Sigmoid colon (tissue), 7 donors: ENCODE measurements around the gene NPHP4. TPM values are rescaled to one million over a fixed set of nuclear protein-coding genes. Genes with fewer than 3 reads are reported as not detected.

Experiments used
- DNase-seq: peaks from one replicate; pipeline ENCODE4 v3.0.0-alpha.2; 2019
- H3K27ac ChIP-seq, 4 donors: fragments of 200-600 bp; sonication (generic); one replicate each; pipeline ENCODE4 v1.5.1; 2016 to 2019; ENCODE audit warnings: mild to moderate bottlenecking in 1 of 4
- H3K27me3 ChIP-seq, 3 donors: fragments of 200-600 bp; sonication (generic); one replicate each; pipeline ENCODE4 v1.5.1; 2019; ENCODE audit warnings: mild to moderate bottlenecking in 1 of 3
- H3K36me3 ChIP-seq, 4 donors: fragments of 200-600 bp; sonication (generic); one replicate each; pipeline ENCODE4 v1.5.1; 2016 to 2019
- H3K4me1 ChIP-seq, 4 donors: fragments of 200-600 bp; sonication (generic); one replicate each; pipeline ENCODE4 v1.5.1; 2017 to 2019
- H3K4me3 ChIP-seq, 4 donors: fragments of 200-600 bp; sonication (generic); one replicate each; pipeline ENCODE4 v1.5.1; 2017 to 2019; ENCODE audit warnings: mild to moderate bottlenecking in 2 of 4, moderate library complexity in 1 of 4
- H3K9me3 ChIP-seq, 4 donors: fragments of 200-600 bp in 3 of 4; sonication (generic) in 3 of 4; one replicate each; pipeline versions ENCODE4 v1.5.1 to v1.6.1; 2013 to 2019
- EP300 ChIP-seq, 4 donors: sonication (generic); formaldehyde crosslinking; IDR thresholded peaks; one replicate each; pipeline ENCODE4 v1.6.1; 2017; ENCODE audit warnings: antibody characterized with exemption in 4 of 4
- POLR2A ChIP-seq, 2 donors: fragments of 450-650 bp; IDR thresholded peaks; one replicate each; pipeline ENCODE4 v1.6.1; 2016; ENCODE audit warnings: antibody characterized with exemption in 2 of 2, mild to moderate bottlenecking in 2 of 2, moderate library complexity in 2 of 2
- POLR2AphosphoS5 ChIP-seq, 4 donors: sonication (generic); formaldehyde crosslinking; IDR thresholded peaks; one replicate each; pipeline ENCODE4 v1.6.1; 2017; ENCODE audit warnings: antibody characterized with exemption in 4 of 4
- WGBS, 2 donors: extraction: QIAGEN DNeasy Blood & Tissue Kit; methylation state at CpG; one replicate each; pipeline ENCODE4 v1.1.7; 2013; 5-methylcytosine and 5-hydroxymethylcytosine counted together
- intact Hi-C: fragments of 100-400 bp; cut with DNase I; formaldehyde crosslinking; loops from one replicate; pipeline ENCODE4 v1.15.1; 2023
- polyA plus RNA-seq, 3 donors: library from polyadenylated mRNA; stranded (reverse); fragments of 200-250 nt; gene quantifications; one replicate each; pipeline ENCODE4 v1.2.3, GENCODE V29; 2013
- total RNA-seq, 4 donors: library from RNA; depleted of rRNA; stranded (reverse); fragments of >200 nt; gene quantifications; one replicate each; pipeline ENCODE4 v1.1.0, GENCODE V29; 2016
- TF ChIP-seq, protein P1 (sequence below), 4 experiments: fragments of 450-650 bp in 3 of 4; fragments of 200-600 bp in 1 of 4; IDR thresholded peaks; one replicate each; pipeline ENCODE4 v1.5.1; 2016 to 2019; ENCODE audit warnings: antibody characterized with exemption in 4 of 4, mild to moderate bottlenecking in 3 of 4, moderate library complexity in 2 of 4
- donor health status: healthy with polysubstance abuse.
- donor health status: Bipolar disorder and iron deficiency.
- donor health status: healthy.

The NPHP4 gene
- total RNA-seq (10 to 100 TPM in 2 of 4 donors, 1 to 10 TPM in 2; 4.9 to 12.2 (median 8.8) TPM), polyA plus RNA-seq (1 to 10 TPM in 2 of 3 donors, under 1 TPM in 1; 0.60 to 6.3 (median 1.2) TPM)

DNA sequence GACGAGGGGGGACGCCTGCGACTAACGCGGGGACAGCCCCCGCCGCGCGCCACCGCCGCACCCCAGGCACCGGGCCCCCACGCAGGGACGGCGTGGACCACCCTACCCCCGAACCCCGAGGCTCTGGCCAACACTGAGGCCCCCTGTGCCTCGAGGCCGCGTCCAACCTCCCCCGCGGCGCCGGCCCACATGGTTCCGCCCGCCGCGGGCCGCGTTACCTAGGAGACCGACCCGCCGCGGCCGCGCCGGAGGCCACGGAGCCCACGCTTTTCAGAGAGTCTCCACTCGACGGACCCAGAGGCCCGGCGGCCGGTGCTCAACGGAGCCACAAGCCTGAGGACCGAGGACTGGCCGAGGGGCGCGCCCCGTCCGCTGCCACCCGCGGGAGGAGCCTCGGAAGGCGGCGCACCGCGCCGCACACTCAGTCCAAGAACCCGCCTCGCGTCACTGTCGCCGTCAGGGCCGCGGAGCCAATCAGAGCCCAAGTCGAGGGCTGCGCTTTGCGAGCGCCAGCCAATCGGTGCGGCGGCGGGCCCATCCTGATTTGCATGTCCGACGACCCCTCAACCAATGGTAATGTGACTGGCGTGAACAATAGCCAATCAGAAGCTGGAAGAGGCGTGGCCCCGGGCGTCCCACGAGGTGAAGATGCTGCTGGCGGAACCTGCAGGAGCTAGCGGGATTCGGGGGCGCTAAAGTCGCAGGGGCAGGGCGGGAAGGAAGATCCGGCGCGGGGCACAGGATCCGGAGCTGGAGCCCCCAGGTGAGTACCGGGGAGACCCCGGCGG lies at the start of gene NPHP4:
Gene NPHP4, minus strand, starts transcription at position 400 of the 788 bp plus-strand sequence. CDS start 6,136 bp downstream, outside the sequence.
- TF ChIP-seq POLR2AphosphoS5 (IDR thresholded peaks at IDR 0.05): peak; percentile 24 to 75 (median 58)
- TF ChIP-seq, protein P1, sequence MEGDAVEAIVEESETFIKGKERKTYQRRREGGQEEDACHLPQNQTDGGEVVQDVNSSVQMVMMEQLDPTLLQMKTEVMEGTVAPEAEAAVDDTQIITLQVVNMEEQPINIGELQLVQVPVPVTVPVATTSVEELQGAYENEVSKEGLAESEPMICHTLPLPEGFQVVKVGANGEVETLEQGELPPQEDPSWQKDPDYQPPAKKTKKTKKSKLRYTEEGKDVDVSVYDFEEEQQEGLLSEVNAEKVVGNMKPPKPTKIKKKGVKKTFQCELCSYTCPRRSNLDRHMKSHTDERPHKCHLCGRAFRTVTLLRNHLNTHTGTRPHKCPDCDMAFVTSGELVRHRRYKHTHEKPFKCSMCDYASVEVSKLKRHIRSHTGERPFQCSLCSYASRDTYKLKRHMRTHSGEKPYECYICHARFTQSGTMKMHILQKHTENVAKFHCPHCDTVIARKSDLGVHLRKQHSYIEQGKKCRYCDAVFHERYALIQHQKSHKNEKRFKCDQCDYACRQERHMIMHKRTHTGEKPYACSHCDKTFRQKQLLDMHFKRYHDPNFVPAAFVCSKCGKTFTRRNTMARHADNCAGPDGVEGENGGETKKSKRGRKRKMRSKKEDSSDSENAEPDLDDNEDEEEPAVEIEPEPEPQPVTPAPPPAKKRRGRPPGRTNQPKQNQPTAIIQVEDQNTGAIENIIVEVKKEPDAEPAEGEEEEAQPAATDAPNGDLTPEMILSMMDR (IDR thresholded peaks at IDR 0.05): no peak
- Histone ChIP-seq H3K4me1 (peaks cover 0 to 24% (median 21%) of the 10 kb centered on the region in 4 donors), H3K36me3 (no peaks in the 10 kb centered on the region), H3K27me3 (no peaks in the 10 kb centered on the region), H3K27ac (peak within 1 kb of the TSS; percentile 90 to 96 (median 94)), H3K9me3 (no peaks in the 10 kb centered on the region), H3K4me3 (peak within 1 kb of the TSS; percentile 51 to 91 (median 88))
- peak; percentile 100 for DNase-seq
- intact Hi-C loops: loop anchor here (5.0 kb wide), 1 partner anchor 205 kb away; the partner anchor contains the start of gene RPL22
- WGBS, 2 donors: 0% methylated on average over 94 of the region's 94 CpGs

DNA sequence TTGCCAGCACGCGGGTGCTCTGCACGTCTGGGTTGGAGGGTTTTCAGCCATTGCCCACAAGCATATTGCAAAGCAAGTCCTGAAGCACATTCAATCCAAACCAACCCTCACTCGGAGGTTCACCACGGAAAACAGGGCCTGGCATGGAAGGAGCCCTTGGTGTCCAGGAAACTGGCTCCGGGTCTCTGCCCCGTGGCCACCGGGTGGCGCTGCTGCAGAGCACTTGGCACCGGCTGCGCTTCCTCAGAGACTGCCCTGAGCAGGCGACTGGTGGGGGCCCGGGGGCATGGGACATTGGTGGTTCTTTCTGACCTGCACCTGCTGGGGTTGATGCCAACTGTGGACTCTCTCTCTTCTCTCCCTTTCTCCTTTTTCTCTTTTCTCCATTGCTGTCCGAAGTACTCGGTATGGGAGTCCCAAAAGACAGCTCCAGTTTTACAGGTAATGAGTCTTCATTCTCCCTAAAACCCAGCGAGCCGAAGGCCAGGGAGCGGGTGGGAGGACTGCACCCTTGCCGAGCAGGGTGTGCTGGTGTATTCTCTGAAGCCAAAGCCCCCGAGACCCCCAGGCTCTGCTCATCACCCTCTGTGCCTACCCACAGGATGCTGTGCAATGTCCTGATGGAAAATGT lies 49.3 kb upstream of the NPHP4 start:
- H3K36me3 ChIP-seq: no peaks in the 10 kb centered on the region
- no peak for DNase-seq
- intact Hi-C loops: no loop called here
- 45 to 70% methylated on average over 20 of the region's 20 CpGs for whole genome bisulfite sequencing, 2 donors
- no peak overlapping the region for H3K27ac ChIP-seq
- H3K27me3 ChIP-seq: no peaks in the 10 kb centered on the region
- H3K9me3 ChIP-seq: no peaks in the 10 kb centered on the region
- TF ChIP-seq POLR2AphosphoS5 (IDR thresholded peaks at IDR 0.05): no peak
- TF ChIP-seq, protein P1 (IDR thresholded peaks at IDR 0.05): peak in 2 of 4 experiments; percentile 18
- H3K4me1 ChIP-seq: no peaks in the 10 kb centered on the region
- no peak overlapping the region for H3K4me3 ChIP-seq

DNA sequence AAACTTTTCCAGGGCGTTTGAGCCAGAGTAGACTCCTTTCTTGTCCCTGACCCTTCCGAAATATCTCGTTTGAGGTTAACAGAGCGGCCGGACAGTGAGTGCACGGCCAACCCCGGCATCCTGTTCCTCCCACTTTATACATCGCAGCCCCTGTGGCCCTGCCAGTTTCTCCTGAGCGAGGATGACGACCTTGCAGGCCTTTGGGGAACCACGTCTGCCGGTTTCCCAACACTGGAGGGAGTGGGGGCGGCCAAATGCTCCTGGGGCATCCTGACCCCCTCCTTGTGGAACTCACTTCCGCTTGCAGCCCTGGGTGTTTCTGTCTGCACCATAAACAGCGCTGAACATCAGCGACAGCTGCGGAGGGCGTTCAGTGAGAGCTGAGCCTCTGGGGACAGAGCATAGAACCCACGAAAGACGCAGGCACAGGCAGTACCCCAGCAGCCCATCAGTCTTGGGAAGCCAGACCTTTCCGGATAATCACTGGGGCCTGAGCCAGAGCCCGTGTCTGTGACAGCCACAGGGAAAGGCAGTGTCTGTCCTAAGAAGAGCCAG lies 48.7 kb upstream of the NPHP4 start:
- Histone ChIP-seq H3K27me3 (no peaks in the 10 kb centered on the region), H3K4me3 (no peak overlapping the region), H3K27ac (no peak overlapping the region), H3K9me3 (no peaks in the 10 kb centered on the region), H3K36me3 (no peaks in the 10 kb centered on the region), H3K4me1 (no peaks in the 10 kb centered on the region)
- WGBS, 2 donors: 83 to 87% methylated on average over 22 of the region's 22 CpGs
- no peak for TF ChIP-seq EP300 (IDR thresholded peaks at IDR 0.05)
- TF ChIP-seq POLR2A (IDR thresholded peaks at IDR 0.05): no peak
- TF ChIP-seq, protein P1 (IDR thresholded peaks at IDR 0.05): no peak
- TF ChIP-seq POLR2AphosphoS5 (IDR thresholded peaks at IDR 0.05): no peak
- intact Hi-C loops: no loop called here
- no peak for DNase-seq

DNA sequence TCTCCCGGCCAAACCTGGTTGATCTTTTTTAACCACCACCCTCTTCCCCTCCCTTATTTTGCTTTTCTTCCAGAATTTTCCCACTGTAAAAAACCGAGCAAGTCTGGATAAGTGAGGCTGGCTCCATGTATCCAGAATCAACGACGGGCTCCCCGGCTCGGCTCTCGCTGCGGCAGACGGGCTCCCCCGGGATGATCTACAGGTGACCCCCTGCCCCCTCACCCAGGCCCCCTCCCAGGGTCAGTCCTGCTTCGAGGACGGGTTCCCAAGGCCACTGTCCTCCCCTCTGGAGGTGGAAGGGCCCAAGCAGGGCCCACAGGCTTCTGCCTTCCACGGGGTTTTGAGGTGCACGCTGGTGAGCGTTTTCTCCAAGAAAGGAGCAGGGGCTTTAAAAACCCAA lies 48.2 kb upstream of the NPHP4 start:
- Histone ChIP-seq H3K36me3 (no peaks in the 10 kb centered on the region), H3K4me1 (no peaks in the 10 kb centered on the region), H3K4me3 (no peak overlapping the region), H3K9me3 (no peaks in the 10 kb centered on the region), H3K27me3 (no peaks in the 10 kb centered on the region), H3K27ac (no peak overlapping the region)
- TF ChIP-seq POLR2A (IDR thresholded peaks at IDR 0.05): no peak
- TF ChIP-seq POLR2AphosphoS5 (IDR thresholded peaks at IDR 0.05): no peak
- intact Hi-C loops: no loop called here
- WGBS, 2 donors: 87 to 89% methylated on average over 15 of the region's 15 CpGs
- DNase-seq: no peak

DNA sequence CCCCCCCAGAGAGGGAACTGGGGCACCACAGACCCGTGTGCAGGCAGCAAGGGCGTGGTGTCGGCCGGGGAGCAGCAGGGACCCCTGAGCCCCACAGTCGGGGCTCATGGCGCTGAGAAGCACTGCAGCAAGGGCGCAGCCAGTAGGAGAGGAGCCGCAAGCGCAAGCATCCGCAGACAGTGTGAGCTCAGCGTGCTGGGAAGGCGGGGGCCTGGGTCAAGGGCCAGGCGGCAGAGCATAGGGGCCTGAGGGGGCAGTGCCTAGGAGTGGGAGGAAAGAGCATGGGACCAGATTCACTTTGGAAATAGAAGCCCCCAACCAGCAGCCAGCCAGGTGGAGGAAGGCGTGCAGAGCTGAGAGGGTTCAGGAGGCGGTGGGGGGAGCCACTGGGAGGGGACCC lies 46.8 kb upstream of the NPHP4 start:
- no peak for TF ChIP-seq POLR2AphosphoS5 (IDR thresholded peaks at IDR 0.05)
- no peak for DNase-seq
- no peaks in the 10 kb centered on the region for H3K27me3 ChIP-seq
- no peak overlapping the region for H3K27ac ChIP-seq
- no peaks in the 10 kb centered on the region for H3K9me3 ChIP-seq
- no peaks in the 10 kb centered on the region for H3K36me3 ChIP-seq
- intact Hi-C loops: no loop called here
- no peak overlapping the region for H3K4me3 ChIP-seq
- H3K4me1 ChIP-seq: no peaks in the 10 kb centered on the region
- WGBS, 2 donors: 79 to 90% methylated on average over 15 of the region's 15 CpGs
